ENCODE results near the gene CCKAR. TPM values are rescaled to one million over a fixed set of nuclear protein-coding genes. Genes with fewer than 3 reads are reported as not detected.

The CCKAR gene
- total RNA-seq, 1 donor from 2014 or later, result not detected

GRCh38 chr4:26466578-26467270 lies 23.6 kb downstream of the CCKAR start:
- ATAC-seq (ENCODE audit: poor library complexity) (no peak), DNase-seq (no peak)
- intact Hi-C loops (cut with DNase I), result no loop called here

- intact Hi-C loops (cut with DNase I), result no loop called here
- DNase-seq, result no peak
- no peak for ATAC-seq (ENCODE audit: poor library complexity)
These were observed 25.7 kb downstream of the CCKAR start for GRCh38 chr4:26464420-26465095.

GRCh38 chr4:26463386-26463785 lies 26.9 kb downstream of the CCKAR start:
- intact Hi-C loops (cut with DNase I), result no loop called here

GRCh38 chr4:26462874-26463273 lies 27.4 kb downstream of the CCKAR start:
- intact Hi-C loops (cut with DNase I), result no loop called here
- no peak for ATAC-seq (ENCODE audit: poor library complexity)
- DNase-seq, result no peak

More at GRCh38 chr4:26463386-26463785, 26.9 kb downstream of the CCKAR start:
- no peak for ATAC-seq (ENCODE audit: poor library complexity)
- DNase-seq, result no peak

GRCh38 chr4:26459756-26460530 lies 30.3 kb downstream of the CCKAR start:
- intact Hi-C loops (cut with DNase I), result loop anchor here (5.0 kb wide), 1 partner anchor 547 kb away; no protein-coding TSS in a partner anchor
- ATAC-seq (ENCODE audit: poor library complexity) (no peak), DNase-seq (no peak)

- intact Hi-C loops (cut with DNase I), result loop anchor here (5.0 kb wide), 1 partner anchor 548 kb away; no protein-coding TSS in a partner anchor
- peak; percentile 61 for ATAC-seq (ENCODE audit: poor library complexity)
- no peak for DNase-seq
These were observed 31.1 kb downstream of the CCKAR start for GRCh38 chr4:26459054-26459755.

GRCh38 chr4:26458157-26458561 lies 32.1 kb downstream of the CCKAR start:
- DNase-seq, result no peak
- intact Hi-C loops (cut with DNase I), result loop anchor here (5.0 kb wide), 1 partner anchor 549 kb away; no protein-coding TSS in a partner anchor
- no peak for ATAC-seq (ENCODE audit: poor library complexity)

- DNase-seq (no peak), ATAC-seq (ENCODE audit: poor library complexity) (no peak)
- intact Hi-C loops (cut with DNase I), result loop anchor here (5.0 kb wide), 1 partner anchor 550 kb away; no protein-coding TSS in a partner anchor
These were observed 32.9 kb downstream of the CCKAR start for GRCh38 chr4:26457412-26457811.

- no peak for ATAC-seq (ENCODE audit: poor library complexity)
- intact Hi-C loops (cut with DNase I), result loop anchor here (5.0 kb wide), 1 partner anchor 552 kb away; no protein-coding TSS in a partner anchor
- no peak for DNase-seq
These were observed 34.7 kb downstream of the CCKAR start for GRCh38 chr4:26455571-26455970.

GRCh38 chr4:26454961-26455360 lies 35.3 kb downstream of the CCKAR start:
- ATAC-seq (ENCODE audit: poor library complexity) (no peak), DNase-seq (no peak)
- intact Hi-C loops (cut with DNase I), result loop anchor here (5.0 kb wide), 1 partner anchor 552 kb away; no protein-coding TSS in a partner anchor

GRCh38 chr4:26452565-26453531 lies 37.4 kb downstream of the CCKAR start:
- ATAC-seq (ENCODE audit: poor library complexity) (no peak), DNase-seq (no peak)
- intact Hi-C loops (cut with DNase I), result no loop called here

- no peak for ATAC-seq (ENCODE audit: poor library complexity)
- no peak for DNase-seq
- intact Hi-C loops (cut with DNase I), result no loop called here
These were observed 38.7 kb downstream of the CCKAR start for GRCh38 chr4:26451597-26451996.

- no peak for DNase-seq
- intact Hi-C loops (cut with DNase I), result no loop called here
- no peak for ATAC-seq (ENCODE audit: poor library complexity)
These were observed 39.9 kb downstream of the CCKAR start for GRCh38 chr4:26450418-26450817.

- intact Hi-C loops (cut with DNase I), result no loop called here
- no peak for DNase-seq
- ATAC-seq (ENCODE audit: poor library complexity), result no peak
These were observed 42.9 kb downstream of the CCKAR start for GRCh38 chr4:26447378-26447777.

- intact Hi-C loops (cut with DNase I), result no loop called here
- no peak for ATAC-seq (ENCODE audit: poor library complexity)
- no peak for DNase-seq
These were observed 48.5 kb downstream of the CCKAR start for GRCh38 chr4:26441771-26442170.

- DNase-seq (no peak), ATAC-seq (ENCODE audit: poor library complexity) (no peak)
- intact Hi-C loops (cut with DNase I), result no loop called here
These were observed 49.2 kb downstream of the CCKAR start for GRCh38 chr4:26441102-26441501.

GRCh38 chr4:26434030-26434639 lies 56.1 kb downstream of the CCKAR start:
- ATAC-seq (ENCODE audit: poor library complexity) (peak; percentile 48), DNase-seq (no peak)
- intact Hi-C loops (cut with DNase I), result no loop called here

Data from Right ventricle myocardium superior (tissue), 1 donor.